Uterus (tissue), 4 donors: ENCODE data around the gene GDPGP1. TPM values are rescaled to one million over a fixed set of nuclear protein-coding genes. Genes with fewer than 3 reads are reported as not detected.
A peak's percentile ranks its signal among the peaks of the same experiment; 100 is the strongest.

Experiments
- DNase-seq, 2 donors: peaks; one replicate each; pipeline ENCODE4 v3.0.0-alpha.2; 2019 to 2020
- H3K27ac ChIP-seq, 2 donors: fragments of 200-600 bp; sonication (generic); 1 replicate in 1 of 2; 2 replicates in 1 of 2; pipeline ENCODE4 v1.5.1; 2016 to 2018
- H3K27me3 ChIP-seq, 2 donors: fragments of 200-600 bp; sonication (generic); one replicate each; pipeline ENCODE4 v1.5.1; 2018 to 2019; ENCODE audit warnings: control low read depth in 1 of 2
- H3K36me3 ChIP-seq, 2 donors: fragments of 200-600 bp; sonication (generic); one replicate each; pipeline ENCODE4 v1.5.1; 2019; ENCODE audit warnings: control low read depth in 1 of 2
- H3K4me1 ChIP-seq, 2 donors: fragments of 200-600 bp; sonication (generic); one replicate each; pipeline ENCODE4 v1.5.1; 2018 to 2019; ENCODE audit warnings: control low read depth in 1 of 2
- H3K4me3 ChIP-seq, 2 donors: fragments of 200-600 bp; sonication (generic); 1 replicate in 1 of 2; 2 replicates in 1 of 2; pipeline ENCODE4 v1.5.1; 2018 to 2019; ENCODE audit warnings: mild to moderate bottlenecking in 1 of 2
- H3K9me3 ChIP-seq, 2 donors: fragments of 200-600 bp; sonication (generic); one replicate each; pipeline ENCODE4 v1.5.1; 2019; ENCODE audit warnings: control low read depth in 1 of 2
- POLR2A ChIP-seq, 2 donors: fragments of 450-650 bp; IDR thresholded peaks; one replicate each; pipeline ENCODE4 v1.6.1; 2016; ENCODE audit warnings: antibody characterized with exemption in 2 of 2, mild to moderate bottlenecking in 1 of 2, moderate library complexity in 1 of 2
- intact Hi-C: fragments of 100-400 bp; cut with DNase I; formaldehyde crosslinking; loops from one replicate; pipeline ENCODE4 v1.15.1; 2023; ENCODE audit warnings: low total_unique reads
- small RNA-seq: library from RNA; depleted of rRNA; stranded (forward); fragments of <200 nt; gene quantifications from one replicate; pipeline ENCODE3, GENCODE V24; 2016
- total RNA-seq, 4 donors: library from RNA; depleted of rRNA in 3 of 4; stranded (reverse); fragments of >200 nt in 3 of 4; gene quantifications; one replicate each; pipeline versions ENCODE4 v1.1.0 to v1.2.4, GENCODE V29; 2014 to 2023
- TF ChIP-seq, protein P1 (sequence below), 4 experiments: fragments of 200-600 bp in 2 of 4; fragments of 450-650 bp in 2 of 4; sonication (generic) in 2 of 4; IDR thresholded peaks; one replicate each; pipeline ENCODE4 v1.5.1; 2016 to 2019; ENCODE audit warnings: antibody characterized with exemption in 4 of 4, mild to moderate bottlenecking in 2 of 4, moderate library complexity in 1 of 4
- donor health status: DM: yes; HTN: yes; CAD: no.

The GDPGP1 gene
- total RNA-seq, 4 donors from 2014 or later: under 0.01 to 15.0 (median 4.0) TPM

DNA sequence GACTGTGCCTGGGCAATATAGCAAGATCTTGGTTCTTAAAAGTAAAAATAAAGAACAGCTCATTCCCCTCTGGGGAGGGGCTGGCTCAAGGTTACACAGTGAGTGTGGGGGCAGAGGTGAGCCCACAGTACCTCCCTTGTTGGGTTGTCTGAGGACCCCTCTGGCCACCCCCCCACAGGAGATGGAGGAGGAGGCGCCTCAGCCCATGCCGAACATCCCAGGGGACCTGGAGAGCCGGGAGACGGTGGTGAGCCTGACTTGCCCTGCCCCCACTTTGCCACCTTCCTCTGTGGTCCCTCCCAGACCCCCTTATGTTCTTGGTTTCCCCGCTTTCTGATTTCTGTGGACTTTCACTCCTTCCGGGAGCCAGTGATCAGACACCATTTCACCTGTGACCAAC lies 60.1 kb downstream of the GDPGP1 start:
- no peaks in the 10 kb centered on the region for H3K9me3 ChIP-seq
- no peaks in the 10 kb centered on the region for H3K4me1 ChIP-seq
- H3K4me3 ChIP-seq: no peak overlapping the region
- intact Hi-C loops: no loop called here
- H3K27ac ChIP-seq: no peak overlapping the region
- DNase-seq: no peak
- no peaks in the 10 kb centered on the region for H3K27me3 ChIP-seq
- no peaks in the 10 kb centered on the region for H3K36me3 ChIP-seq
- no peak for TF ChIP-seq POLR2A (IDR thresholded peaks at IDR 0.05)
- TF ChIP-seq, protein P1, sequence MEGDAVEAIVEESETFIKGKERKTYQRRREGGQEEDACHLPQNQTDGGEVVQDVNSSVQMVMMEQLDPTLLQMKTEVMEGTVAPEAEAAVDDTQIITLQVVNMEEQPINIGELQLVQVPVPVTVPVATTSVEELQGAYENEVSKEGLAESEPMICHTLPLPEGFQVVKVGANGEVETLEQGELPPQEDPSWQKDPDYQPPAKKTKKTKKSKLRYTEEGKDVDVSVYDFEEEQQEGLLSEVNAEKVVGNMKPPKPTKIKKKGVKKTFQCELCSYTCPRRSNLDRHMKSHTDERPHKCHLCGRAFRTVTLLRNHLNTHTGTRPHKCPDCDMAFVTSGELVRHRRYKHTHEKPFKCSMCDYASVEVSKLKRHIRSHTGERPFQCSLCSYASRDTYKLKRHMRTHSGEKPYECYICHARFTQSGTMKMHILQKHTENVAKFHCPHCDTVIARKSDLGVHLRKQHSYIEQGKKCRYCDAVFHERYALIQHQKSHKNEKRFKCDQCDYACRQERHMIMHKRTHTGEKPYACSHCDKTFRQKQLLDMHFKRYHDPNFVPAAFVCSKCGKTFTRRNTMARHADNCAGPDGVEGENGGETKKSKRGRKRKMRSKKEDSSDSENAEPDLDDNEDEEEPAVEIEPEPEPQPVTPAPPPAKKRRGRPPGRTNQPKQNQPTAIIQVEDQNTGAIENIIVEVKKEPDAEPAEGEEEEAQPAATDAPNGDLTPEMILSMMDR (IDR thresholded peaks at IDR 0.05): no peak

DNA sequence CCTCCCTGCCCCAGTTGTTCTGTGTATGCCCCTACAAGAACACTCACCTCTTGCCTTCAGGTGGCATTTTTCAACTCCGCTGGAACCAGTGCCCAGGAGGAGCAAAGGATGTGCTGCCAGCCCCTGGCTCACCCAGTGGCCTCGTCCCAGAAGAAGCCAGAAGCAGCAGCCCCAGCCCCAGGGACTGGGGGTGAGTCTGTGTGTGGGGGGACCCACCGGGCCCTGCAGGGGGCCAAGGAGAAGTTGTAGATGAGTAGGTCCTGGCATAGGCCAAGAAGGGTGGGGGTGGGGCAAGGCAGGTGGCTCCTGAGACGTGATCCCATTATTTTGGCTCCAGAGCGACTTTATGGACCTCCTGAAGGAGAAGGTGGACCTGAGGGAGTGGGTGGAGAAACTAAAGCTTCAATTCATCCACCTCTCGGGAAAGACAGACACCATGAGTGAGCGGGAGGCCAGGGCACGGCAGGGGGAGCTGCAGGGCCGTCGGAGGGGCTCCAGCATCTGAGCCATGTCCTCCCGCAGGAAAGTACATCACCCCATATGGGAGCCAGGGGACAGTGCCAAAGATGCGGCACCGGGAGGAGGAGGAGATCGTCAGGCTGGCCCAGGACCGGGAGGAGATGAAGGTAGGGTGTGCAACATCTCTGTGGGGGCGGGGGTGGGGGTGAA lies 60.7 kb downstream of the GDPGP1 start:
- no peak overlapping the region for H3K4me3 ChIP-seq
- no peaks in the 10 kb centered on the region for H3K4me1 ChIP-seq
- intact Hi-C loops: no loop called here
- no peak overlapping the region for H3K27ac ChIP-seq
- TF ChIP-seq, protein P1 (IDR thresholded peaks at IDR 0.05): peak in 3 of 4 experiments; percentile 25 to 44 (median 29)
- TF ChIP-seq POLR2A (IDR thresholded peaks at IDR 0.05): no peak
- H3K9me3 ChIP-seq: no peaks in the 10 kb centered on the region
- H3K36me3 ChIP-seq: no peaks in the 10 kb centered on the region
- H3K27me3 ChIP-seq: no peaks in the 10 kb centered on the region
- DNase-seq: peak; percentile 47 to 50

DNA sequence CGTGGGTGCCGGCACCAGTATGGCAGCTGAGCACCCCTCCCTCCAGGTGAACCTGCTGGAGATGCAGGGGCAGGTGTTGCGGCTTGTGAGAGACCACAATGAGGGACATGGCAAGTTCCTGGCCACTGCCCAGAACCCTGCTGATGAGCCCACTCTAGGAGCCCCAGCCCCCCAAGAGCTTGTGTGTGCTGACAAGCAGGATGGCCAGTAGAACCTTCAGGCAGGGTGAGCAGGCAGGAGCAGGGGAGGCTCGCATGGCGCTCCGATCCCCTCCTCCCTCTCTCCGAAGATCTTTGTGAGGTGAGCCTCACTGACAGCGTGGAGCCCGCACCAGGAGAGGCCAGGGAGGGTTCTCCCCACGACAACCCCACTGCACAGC lies 61.2 kb downstream of the GDPGP1 start:
- Histone ChIP-seq H3K4me1 (no peaks in the 10 kb centered on the region), H3K4me3 (no peak overlapping the region), H3K27me3 (no peaks in the 10 kb centered on the region), H3K36me3 (no peaks in the 10 kb centered on the region), H3K27ac (no peak overlapping the region), H3K9me3 (no peaks in the 10 kb centered on the region)
- TF ChIP-seq, protein P1 (IDR thresholded peaks at IDR 0.05): no peak
- TF ChIP-seq POLR2A (IDR thresholded peaks at IDR 0.05): no peak
- intact Hi-C loops: no loop called here
- DNase-seq: no peak

Small RNAs within 50 kb of the gene (small RNA-seq; reads per million reads assigned to genes)
- gene AC091167.3: not detected
- gene RN7SL736P: not detected

Other genes with a start within 250 kb of the GDPGP1 start
- gene ZNF710, start 232.9 kb upstream of the GDPGP1 start, total RNA-seq: 10 to 100 TPM in 2 of 4 donors, 1 to 10 TPM in 2; 2.3 to 22.2 (median 8.4) TPM
- 10 to 100 TPM in 3 of 4 donors, 1 to 10 TPM in 1; 4.1 to 93.8 (median 21.5) TPM for gene IDH2, start 131.7 kb upstream of the GDPGP1 start, total RNA-seq
- 10 to 100 TPM in 3 of 4 donors, 1 to 10 TPM in 1; 6.7 to 50.1 (median 22.8) TPM for gene SEMA4B, start 32.9 kb upstream of the GDPGP1 start, total RNA-seq
- 10 to 100 TPM in 3 of 4 donors, 1 to 10 TPM in 1; 9.5 to 80.7 (median 49.2) TPM for gene CIB1, start 268 bp upstream of the GDPGP1 start, total RNA-seq
- gene TTLL13, start 15.3 kb downstream of the GDPGP1 start, total RNA-seq: under 1 TPM in 1 of 4 donors, not detected in 3; 0.41 TPM
- 100 to 1,000 TPM in 1 of 4 donors, 10 to 100 TPM in 3; 35.6 to 119 (median 69.4) TPM for gene NGRN, start 31.5 kb downstream of the GDPGP1 start, total RNA-seq
- gene ZNF774, start 118.1 kb downstream of the GDPGP1 start, total RNA-seq: 1 to 10 TPM in 3 of 4 donors, under 1 TPM in 1; 0.51 to 5.5 (median 3.8) TPM
- gene IQGAP1, start 154.0 kb downstream of the GDPGP1 start, total RNA-seq: 100 to 1,000 TPM; 195 to 777 (median 290) TPM